Esophagus muscularis mucosa (tissue), 4 donors: ENCODE results near the gene AGAP5.
"Not testable (repeated sequence)": the region's sequence is repeated elsewhere in the genome, so short reads cannot be mapped to it uniquely, and the experiment has no call there.

Source experiments
- EP300 ChIP-seq: sonication (generic); formaldehyde crosslinking; IDR thresholded peaks from one replicate; pipeline ENCODE4 v1.6.1; 2017; ENCODE audit warnings: antibody characterized with exemption
- POLR2A ChIP-seq: fragments of 450-650 bp; IDR thresholded peaks from one replicate; pipeline ENCODE4 v1.6.1; 2017; ENCODE audit warnings: antibody characterized with exemption, moderate library complexity, mild to moderate bottlenecking, low read depth
- POLR2AphosphoS5 ChIP-seq, 2 donors: sonication (generic); formaldehyde crosslinking; IDR thresholded peaks; one replicate each; pipeline ENCODE4 v1.6.1; 2017; ENCODE audit warnings: antibody characterized with exemption in 2 of 2
- TF ChIP-seq, protein P1 (sequence below), 3 experiments: fragments of 200-600 bp in 2 of 3; fragments of 450-650 bp in 1 of 3; sonication (generic) in 2 of 3; IDR thresholded peaks; one replicate each; pipeline ENCODE4 v1.5.1; 2017 to 2019; ENCODE audit warnings: antibody characterized with exemption in 3 of 3, mild to moderate bottlenecking in 2 of 3, moderate library complexity in 1 of 3

DNA sequence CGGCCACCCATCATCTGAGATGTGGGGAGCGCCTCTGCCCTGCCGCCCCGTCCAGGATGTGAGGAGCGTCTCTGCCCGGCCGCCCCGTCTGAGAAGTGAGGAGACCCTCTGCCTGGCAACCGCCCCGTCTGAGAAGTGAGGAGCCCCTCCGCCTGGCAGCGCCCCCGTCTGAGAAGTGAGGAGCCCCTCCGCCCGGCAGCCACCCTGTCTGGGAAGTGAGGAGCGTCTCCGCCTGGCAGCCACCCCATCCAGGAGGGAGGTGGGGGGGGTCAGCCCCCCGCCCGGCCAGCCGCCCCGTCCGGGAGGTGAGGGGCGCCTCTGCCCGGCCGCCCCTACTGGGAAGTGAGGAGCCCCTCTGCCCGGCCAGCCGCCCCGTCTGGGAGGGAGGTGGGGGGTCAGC, 8.3 kb downstream of the AGAP5 start:
- TF ChIP-seq, protein P1, sequence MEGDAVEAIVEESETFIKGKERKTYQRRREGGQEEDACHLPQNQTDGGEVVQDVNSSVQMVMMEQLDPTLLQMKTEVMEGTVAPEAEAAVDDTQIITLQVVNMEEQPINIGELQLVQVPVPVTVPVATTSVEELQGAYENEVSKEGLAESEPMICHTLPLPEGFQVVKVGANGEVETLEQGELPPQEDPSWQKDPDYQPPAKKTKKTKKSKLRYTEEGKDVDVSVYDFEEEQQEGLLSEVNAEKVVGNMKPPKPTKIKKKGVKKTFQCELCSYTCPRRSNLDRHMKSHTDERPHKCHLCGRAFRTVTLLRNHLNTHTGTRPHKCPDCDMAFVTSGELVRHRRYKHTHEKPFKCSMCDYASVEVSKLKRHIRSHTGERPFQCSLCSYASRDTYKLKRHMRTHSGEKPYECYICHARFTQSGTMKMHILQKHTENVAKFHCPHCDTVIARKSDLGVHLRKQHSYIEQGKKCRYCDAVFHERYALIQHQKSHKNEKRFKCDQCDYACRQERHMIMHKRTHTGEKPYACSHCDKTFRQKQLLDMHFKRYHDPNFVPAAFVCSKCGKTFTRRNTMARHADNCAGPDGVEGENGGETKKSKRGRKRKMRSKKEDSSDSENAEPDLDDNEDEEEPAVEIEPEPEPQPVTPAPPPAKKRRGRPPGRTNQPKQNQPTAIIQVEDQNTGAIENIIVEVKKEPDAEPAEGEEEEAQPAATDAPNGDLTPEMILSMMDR (IDR thresholded peaks at IDR 0.05) = not testable (repeated sequence)
- not testable (repeated sequence) for TF ChIP-seq POLR2A; EP300; POLR2AphosphoS5 (IDR thresholded peaks at IDR 0.05)
